ENCODE data around the gene PARD6B.

DNA sequence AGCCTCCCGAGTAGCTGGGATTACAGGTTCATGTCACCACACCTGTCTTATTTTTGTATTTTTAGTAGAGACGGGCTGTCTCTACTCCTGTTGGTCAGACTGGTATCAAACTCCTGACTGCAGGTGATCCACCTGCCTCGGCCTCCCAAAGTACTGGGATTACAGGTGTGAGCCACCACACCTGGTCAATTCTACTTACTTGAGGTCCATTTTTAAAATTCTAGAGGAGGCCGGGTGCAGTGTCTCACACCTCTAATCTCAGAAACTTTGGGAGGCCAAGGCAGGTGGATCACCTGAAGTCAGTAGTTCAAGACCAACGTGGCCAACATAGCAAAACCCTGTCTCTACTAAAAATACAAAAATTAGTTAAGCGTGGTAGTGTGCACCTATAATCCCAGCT, 47.8 kb upstream of the PARD6B start:
- no peak for TF ChIP-seq EZH2 (IDR thresholded peaks at IDR 0.05; ENCODE audit: borderline replicate concordance)
- TF ChIP-seq, protein P1, sequence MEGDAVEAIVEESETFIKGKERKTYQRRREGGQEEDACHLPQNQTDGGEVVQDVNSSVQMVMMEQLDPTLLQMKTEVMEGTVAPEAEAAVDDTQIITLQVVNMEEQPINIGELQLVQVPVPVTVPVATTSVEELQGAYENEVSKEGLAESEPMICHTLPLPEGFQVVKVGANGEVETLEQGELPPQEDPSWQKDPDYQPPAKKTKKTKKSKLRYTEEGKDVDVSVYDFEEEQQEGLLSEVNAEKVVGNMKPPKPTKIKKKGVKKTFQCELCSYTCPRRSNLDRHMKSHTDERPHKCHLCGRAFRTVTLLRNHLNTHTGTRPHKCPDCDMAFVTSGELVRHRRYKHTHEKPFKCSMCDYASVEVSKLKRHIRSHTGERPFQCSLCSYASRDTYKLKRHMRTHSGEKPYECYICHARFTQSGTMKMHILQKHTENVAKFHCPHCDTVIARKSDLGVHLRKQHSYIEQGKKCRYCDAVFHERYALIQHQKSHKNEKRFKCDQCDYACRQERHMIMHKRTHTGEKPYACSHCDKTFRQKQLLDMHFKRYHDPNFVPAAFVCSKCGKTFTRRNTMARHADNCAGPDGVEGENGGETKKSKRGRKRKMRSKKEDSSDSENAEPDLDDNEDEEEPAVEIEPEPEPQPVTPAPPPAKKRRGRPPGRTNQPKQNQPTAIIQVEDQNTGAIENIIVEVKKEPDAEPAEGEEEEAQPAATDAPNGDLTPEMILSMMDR (IDR thresholded peaks at IDR 0.05; ENCODE audit: poor library complexity), result no peak
